CD8-positive, alpha-beta memory T cell (primary cell): ENCODE measurements around the gene DOK6. TPM values are rescaled to one million over a fixed set of nuclear protein-coding genes. Genes with fewer than 3 reads are reported as not detected.

Source experiments
- CTCF ChIA-PET: fragments of 350-600 bp; sonication (Branson Sonifier 250); formaldehyde crosslinking; loops from one replicate; lab custom pipeline; 2021; ENCODE audit warnings: antibody characterized with exemption; lab: Charles Lee
- POLR2A ChIA-PET: fragments of 350-600 bp; sonication (Branson Sonifier 250); formaldehyde crosslinking; loops from one replicate; lab custom pipeline; 2021; ENCODE audit warnings: antibody characterized with exemption; lab: Charles Lee
- DNase-seq, 5 donors: peaks; one replicate each; pipeline versions ENCODE4 v3.0.0 to v3.0.0-alpha.2; 2020 to 2022; ENCODE audit warnings: mixed read lengths in 1 of 5
- H3K27ac ChIP-seq: one replicate; pipeline ENCODE4 v1.7.0; 2013; ENCODE audit warnings: low read depth, mild to moderate bottlenecking, low read length, moderate library complexity
- H3K27me3 ChIP-seq: 2 replicates; pipeline ENCODE4 v1.7.0; 2013; ENCODE audit warnings: low read length, mild to moderate bottlenecking; ENCODE audit not compliant: insufficient read depth, poor library complexity, severe bottlenecking
- H3K36me3 ChIP-seq: 2 replicates; pipeline ENCODE4 v1.7.0; 2013; ENCODE audit warnings: mild to moderate bottlenecking, low read length, moderate library complexity; ENCODE audit not compliant: insufficient read depth
- H3K4me1 ChIP-seq: 2 replicates; pipeline ENCODE4 v1.7.0; 2013; ENCODE audit warnings: mild to moderate bottlenecking, low read length, moderate library complexity; ENCODE audit not compliant: insufficient read depth
- H3K4me3 ChIP-seq: 2 replicates; pipeline ENCODE4 v1.7.0; 2013; ENCODE audit warnings: mild to moderate bottlenecking, low read length
- H3K9me3 ChIP-seq: 2 replicates; pipeline ENCODE4 v1.7.0; 2013; ENCODE audit warnings: mild to moderate bottlenecking, low read length
- H3K27ac Mint-ChIP-seq, 8 donors: one replicate each; pipeline ENCODE4 v1.8.0; 2020 to 2021; ENCODE audit warnings: mixed read lengths in 8 of 8, mild to moderate bottlenecking in 6 of 8, inconsistent platforms in 3 of 8, moderate library complexity in 3 of 8
- H3K27me3 Mint-ChIP-seq, 2 donors: one replicate each; pipeline ENCODE4 v1.8.0; 2020 to 2021; ENCODE audit warnings: mixed read lengths in 2 of 2, mild to moderate bottlenecking in 1 of 2, moderate library complexity in 1 of 2
- H3K36me3 Mint-ChIP-seq, 3 donors: one replicate each; pipeline ENCODE4 v1.8.0; 2020 to 2021; ENCODE audit warnings: mixed read lengths in 3 of 3, inconsistent platforms in 1 of 3, mild to moderate bottlenecking in 1 of 3
- H3K4me1 Mint-ChIP-seq, 3 donors: one replicate each; pipeline ENCODE4 v1.8.0; 2020 to 2021; ENCODE audit warnings: mixed read lengths in 3 of 3, inconsistent platforms in 1 of 3, mild to moderate bottlenecking in 1 of 3
- H3K4me3 Mint-ChIP-seq, 7 donors: one replicate each; pipeline ENCODE4 v1.8.0; 2020 to 2021; ENCODE audit warnings: mixed read lengths in 7 of 7, mild to moderate bottlenecking in 6 of 7, moderate library complexity in 4 of 7, inconsistent platforms in 2 of 7
- H3K9me3 Mint-ChIP-seq, 5 donors: one replicate each; pipeline ENCODE4 v1.8.0; 2020 to 2022; ENCODE audit warnings: mixed read lengths in 5 of 5, mild to moderate bottlenecking in 3 of 5, moderate library complexity in 2 of 5, inconsistent platforms in 1 of 5
- polyA plus RNA-seq: library from polyadenylated mRNA; unstranded; fragments of 300-500 nt; fragmentation: Illumina TruSeq; gene quantifications from one replicate; pipeline ENCODE4 v1.2.3, GENCODE V29; 2021
- total RNA-seq, 2 experiments: library from RNA; stranded (reverse); gene quantifications; one replicate each; pipeline ENCODE4 v1.2.3, GENCODE V29; 2021

Gene DOK6
- total and polyA plus RNA-seq, 3 experiments from 2014 or later, result 0.13 TPM; not detected in 2

GRCh38 chr18:69894467-69894866 lies 493.8 kb downstream of the DOK6 start:
- Mint-ChIP-seq H3K27me3 (no peaks in the 10 kb centered on the region), H3K9me3 (peaks cover 0 to 10% (median 3%) of the 10 kb centered on the region in 5 donors), H3K36me3 (peaks cover 23 to 35% (median 23%) of the 10 kb centered on the region in 3 donors), H3K4me3 (peak overlapping the region; percentile 27 to 91 (median 83)), H3K27ac (peak overlapping the region; percentile 86 to 99 (median 96)), H3K4me1 (peaks cover 79 to 96% (median 93%) of the 10 kb centered on the region in 3 donors)
- DNase-seq, result no peak
- Histone ChIP-seq H3K4me3 (no peak overlapping the region), H3K36me3 (peaks cover 9% of the 10 kb centered on the region), H3K9me3 (no peaks in the 10 kb centered on the region), H3K4me1 (peaks cover 58% of the 10 kb centered on the region), H3K27ac (peak overlapping the region; percentile 60), H3K27me3 (no peaks in the 10 kb centered on the region)
- ChIA-PET POLR2A (no interaction called here), CTCF (no interaction called here)

DNA sequence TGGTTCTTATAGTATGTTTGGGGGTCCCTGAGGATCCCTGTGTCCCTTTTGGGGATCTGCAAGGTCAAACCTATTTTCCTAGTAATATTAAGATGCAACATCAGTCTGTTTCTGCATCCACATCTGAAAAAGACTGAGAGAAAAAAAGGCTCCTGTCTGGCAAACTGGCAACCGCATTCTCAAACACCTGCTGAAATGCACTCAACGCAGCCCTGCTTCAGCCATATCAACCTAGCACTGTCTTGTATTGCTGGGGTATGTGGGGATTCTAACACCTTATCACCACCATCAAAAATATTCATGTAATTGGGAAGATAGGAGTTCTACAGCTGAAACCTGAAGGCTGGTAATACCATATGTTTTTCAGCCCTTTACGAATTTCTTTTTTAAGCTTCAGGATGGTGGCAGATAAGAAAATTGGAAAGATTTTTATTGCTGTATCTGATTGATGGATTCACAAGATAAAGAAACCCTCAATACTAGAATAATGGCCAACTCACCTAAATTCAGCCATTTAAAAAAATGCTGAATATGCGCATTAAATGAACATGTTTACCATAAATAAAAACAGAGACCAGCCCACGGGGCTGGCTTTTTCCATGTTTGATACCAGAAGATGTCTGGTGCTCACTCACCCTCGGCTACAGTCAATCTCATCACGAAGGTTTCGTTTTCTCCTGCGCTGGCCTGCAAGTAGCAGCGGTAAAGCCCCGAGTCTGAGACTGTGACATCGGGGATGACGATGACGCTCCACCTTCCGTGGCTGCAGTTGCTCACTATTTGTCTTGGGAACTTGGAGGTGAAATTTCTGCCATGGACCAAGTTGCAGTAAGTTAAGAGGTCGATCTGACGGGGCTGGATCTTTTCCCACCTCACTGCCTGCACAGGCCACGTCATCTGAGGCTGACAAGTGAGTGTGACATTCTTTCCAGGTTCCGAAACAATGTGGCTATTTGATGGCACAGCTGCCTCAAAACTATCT lies 494.7 kb downstream of the DOK6 start:
- no peaks in the 10 kb centered on the region for H3K9me3 ChIP-seq
- H3K27me3 ChIP-seq, result no peaks in the 10 kb centered on the region
- peak in 4 of 5 donors; percentile 44 to 79 (median 56) for DNase-seq
- Mint-ChIP-seq H3K9me3 (peaks cover 0 to 10% (median 5%) of the 10 kb centered on the region in 5 donors), H3K4me1 (peaks cover 77 to 93% (median 91%) of the 10 kb centered on the region in 3 donors), H3K4me3 (peak overlapping the region; percentile 72 to 91 (median 83)), H3K36me3 (peaks cover 21 to 40% (median 22%) of the 10 kb centered on the region in 3 donors), H3K27ac (peak overlapping the region; percentile 86 to 99 (median 96)), H3K27me3 (no peaks in the 10 kb centered on the region)
- H3K4me3 ChIP-seq, result peak overlapping the region; percentile 38
- H3K4me1 ChIP-seq, result peaks cover 49% of the 10 kb centered on the region
- peak overlapping the region; percentile 60 for H3K27ac ChIP-seq
- ChIA-PET POLR2A (no interaction called here), CTCF (no interaction called here)
- H3K36me3 ChIP-seq, result peaks cover 9% of the 10 kb centered on the region

DNA sequence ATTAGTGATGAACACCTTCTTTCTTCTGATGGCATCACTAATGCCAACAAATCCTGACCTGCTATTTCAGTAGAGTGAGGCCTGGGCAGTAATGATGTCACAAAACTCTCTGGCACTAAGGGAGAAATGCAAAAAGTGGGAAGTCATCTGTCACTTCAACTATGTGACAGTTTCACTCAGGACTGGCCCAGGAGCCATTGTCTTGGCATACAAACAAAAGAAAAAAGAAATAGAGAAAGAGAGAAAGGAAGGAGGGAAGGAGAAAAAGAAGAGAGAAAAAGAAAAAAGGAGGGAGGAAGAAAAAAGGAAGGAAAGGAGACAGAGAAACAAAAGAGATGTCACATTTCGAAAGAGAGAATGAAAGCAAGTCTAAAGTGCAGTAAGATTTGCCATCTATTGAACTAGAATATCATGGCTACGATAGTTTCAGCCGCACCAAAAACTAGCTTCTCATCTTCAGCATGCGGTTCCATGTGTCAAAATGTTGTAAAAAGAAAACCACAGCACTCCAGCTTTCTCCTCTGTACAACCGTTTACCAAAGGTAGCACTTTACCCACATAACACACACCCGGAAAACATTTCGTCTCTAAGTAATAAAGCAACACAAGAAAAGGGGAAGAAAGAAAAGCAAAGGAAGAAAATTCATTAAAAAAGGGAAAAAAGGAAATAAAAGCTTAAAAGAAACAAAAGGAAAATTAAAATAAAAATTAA lies 496.9 kb downstream of the DOK6 start:
- H3K4me3 Mint-ChIP-seq, result peak overlapping the region; percentile 67 to 91 (median 83)
- Histone ChIP-seq H3K4me1 (peaks cover 44% of the 10 kb centered on the region), H3K27ac (peak overlapping the region; percentile 9), H3K4me3 (peak overlapping the region; percentile 57), H3K9me3 (no peaks in the 10 kb centered on the region), H3K27me3 (no peaks in the 10 kb centered on the region), H3K36me3 (peaks cover 9% of the 10 kb centered on the region)
- peaks cover 0 to 4% of the 10 kb centered on the region in 2 donors for H3K27me3 Mint-ChIP-seq
- ChIA-PET CTCF (interaction anchor here (1.0 to 1.4 kb wide), 3 partner anchors 12 to 58 kb away, joined by 3 to 5 read pairs (median 3); no protein-coding TSS in a partner anchor), POLR2A (interaction anchor here (0.5 to 2.5 kb wide), 5 partner anchors 12 to 47 kb away, joined by 3 to 14 read pairs (median 3); no protein-coding TSS in a partner anchor)
- H3K4me1 Mint-ChIP-seq, result peaks cover 69 to 87% (median 83%) of the 10 kb centered on the region in 3 donors
- peaks cover 0 to 2% (median 0%) of the 10 kb centered on the region in 5 donors for H3K9me3 Mint-ChIP-seq
- peak overlapping the region; percentile 86 to 99 (median 94) for H3K27ac Mint-ChIP-seq
- H3K36me3 Mint-ChIP-seq, result peaks cover 4 to 34% (median 18%) of the 10 kb centered on the region in 3 donors
- peak in 4 of 5 donors; percentile 13 to 72 (median 48) for DNase-seq

- ChIA-PET CTCF (interaction anchor here (1.0 to 1.8 kb wide), 8 partner anchors 9 to 61 kb away, joined by 3 to 10 read pairs (median 3); no protein-coding TSS in a partner anchor), POLR2A (interaction anchor here (0.7 to 2.5 kb wide), 4 partner anchors 12 to 46 kb away, joined by 3 to 14 read pairs (median 5); no protein-coding TSS in a partner anchor)
- peaks cover 0 to 2% (median 0%) of the 10 kb centered on the region in 5 donors for H3K9me3 Mint-ChIP-seq
- peaks cover 69 to 86% (median 81%) of the 10 kb centered on the region in 3 donors for H3K4me1 Mint-ChIP-seq
- DNase-seq, result peak in 3 of 5 donors; percentile 14 to 52 (median 29)
- peak overlapping the region; percentile 57 for H3K4me3 ChIP-seq
- H3K27ac Mint-ChIP-seq, result peak overlapping the region; percentile 86 to 99 (median 94)
- peaks cover 0 to 5% of the 10 kb centered on the region in 2 donors for H3K27me3 Mint-ChIP-seq
- peaks cover 0 to 34% (median 15%) of the 10 kb centered on the region in 3 donors for H3K36me3 Mint-ChIP-seq
- H3K27ac ChIP-seq, result peak overlapping the region; percentile 9
- no peaks in the 10 kb centered on the region for H3K27me3 ChIP-seq
- H3K4me1 ChIP-seq, result peaks cover 44% of the 10 kb centered on the region
- H3K9me3 ChIP-seq, result no peaks in the 10 kb centered on the region
- peak overlapping the region; percentile 67 to 91 (median 83) for H3K4me3 Mint-ChIP-seq
- H3K36me3 ChIP-seq, result peaks cover 9% of the 10 kb centered on the region
These were observed 497.7 kb downstream of the DOK6 start for GRCh38 chr18:69898241-69898861.
